ENCODE results near the gene HUS1.

- TF ChIP-seq, protein P1, sequence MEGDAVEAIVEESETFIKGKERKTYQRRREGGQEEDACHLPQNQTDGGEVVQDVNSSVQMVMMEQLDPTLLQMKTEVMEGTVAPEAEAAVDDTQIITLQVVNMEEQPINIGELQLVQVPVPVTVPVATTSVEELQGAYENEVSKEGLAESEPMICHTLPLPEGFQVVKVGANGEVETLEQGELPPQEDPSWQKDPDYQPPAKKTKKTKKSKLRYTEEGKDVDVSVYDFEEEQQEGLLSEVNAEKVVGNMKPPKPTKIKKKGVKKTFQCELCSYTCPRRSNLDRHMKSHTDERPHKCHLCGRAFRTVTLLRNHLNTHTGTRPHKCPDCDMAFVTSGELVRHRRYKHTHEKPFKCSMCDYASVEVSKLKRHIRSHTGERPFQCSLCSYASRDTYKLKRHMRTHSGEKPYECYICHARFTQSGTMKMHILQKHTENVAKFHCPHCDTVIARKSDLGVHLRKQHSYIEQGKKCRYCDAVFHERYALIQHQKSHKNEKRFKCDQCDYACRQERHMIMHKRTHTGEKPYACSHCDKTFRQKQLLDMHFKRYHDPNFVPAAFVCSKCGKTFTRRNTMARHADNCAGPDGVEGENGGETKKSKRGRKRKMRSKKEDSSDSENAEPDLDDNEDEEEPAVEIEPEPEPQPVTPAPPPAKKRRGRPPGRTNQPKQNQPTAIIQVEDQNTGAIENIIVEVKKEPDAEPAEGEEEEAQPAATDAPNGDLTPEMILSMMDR (IDR thresholded peaks at IDR 0.05 in 4 of 5, conservative IDR thresholded peaks at IDR 0.05 in 1 of 5) = no peak
- TF ChIP-seq POLR2A (IDR thresholded peaks at IDR 0.05) = no peak
Observed at GRCh38 chr7:47915616-47915976, 63.8 kb downstream of the HUS1 start.
